BE2C (cell line): Measurements from ENCODE around the gene ZAP70.

ENCODE experiments used
- DNase-seq: peaks from one replicate; pipeline ENCODE4 v3.0.0-alpha.2; 2020
- H3K27me3 ChIP-seq: fragments of 250-450 bp; sonication (Bioruptor Pico); 2 replicates; pipeline ENCODE4 v1.5.1; 2020; ENCODE audit warnings: mild to moderate bottlenecking
- H3K36me3 ChIP-seq: fragments of 250-450 bp; sonication (Bioruptor Pico); 2 replicates; pipeline ENCODE4 v1.5.1; 2020; ENCODE audit warnings: mild to moderate bottlenecking
- H3K4me1 ChIP-seq: fragments of 250-450 bp; sonication (Bioruptor Pico); 2 replicates; pipeline ENCODE4 v1.5.1; 2020
- H3K4me3 ChIP-seq: 2 replicates; pipeline ENCODE4 v1.5.1; 2011; ENCODE audit warnings: low read depth, low read length
- H3K9me3 ChIP-seq: fragments of 250-450 bp; sonication (Bioruptor Pico); 2 replicates; pipeline ENCODE4 v1.5.1; 2020
- TF ChIP-seq, protein P1 (sequence below): IDR thresholded peaks from 2 replicates; pipeline ENCODE4 v1.5.1; 2012; ENCODE audit warnings: mild to moderate bottlenecking, low read depth, low read length

The ZAP70 gene

DNA sequence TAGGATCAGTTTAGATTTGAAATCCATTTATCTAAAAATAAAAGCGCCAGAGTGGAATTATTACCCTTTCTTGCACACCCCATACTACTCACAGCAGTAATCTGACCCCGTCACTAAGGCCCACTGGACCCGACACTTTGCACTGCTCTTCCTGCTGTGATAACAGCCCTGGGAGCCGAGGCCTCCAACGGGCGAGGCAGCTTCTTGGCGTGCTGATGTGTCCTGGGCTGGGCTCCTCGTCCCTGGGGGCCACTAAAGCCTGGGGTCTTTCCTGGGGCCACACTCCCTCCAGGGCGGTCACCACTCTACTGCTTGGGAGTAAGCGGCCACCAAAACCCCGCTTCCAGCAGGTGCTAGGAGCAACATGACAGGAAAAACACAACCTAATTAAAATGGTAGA, 61.7 kb downstream of the ZAP70 start:
- no peaks in the 10 kb centered on the region for H3K36me3 ChIP-seq
- DNase-seq = no peak
- H3K27me3 ChIP-seq = no peaks in the 10 kb centered on the region
- no peak overlapping the region for H3K4me3 ChIP-seq
- H3K9me3 ChIP-seq = no peaks in the 10 kb centered on the region
- TF ChIP-seq, protein P1, sequence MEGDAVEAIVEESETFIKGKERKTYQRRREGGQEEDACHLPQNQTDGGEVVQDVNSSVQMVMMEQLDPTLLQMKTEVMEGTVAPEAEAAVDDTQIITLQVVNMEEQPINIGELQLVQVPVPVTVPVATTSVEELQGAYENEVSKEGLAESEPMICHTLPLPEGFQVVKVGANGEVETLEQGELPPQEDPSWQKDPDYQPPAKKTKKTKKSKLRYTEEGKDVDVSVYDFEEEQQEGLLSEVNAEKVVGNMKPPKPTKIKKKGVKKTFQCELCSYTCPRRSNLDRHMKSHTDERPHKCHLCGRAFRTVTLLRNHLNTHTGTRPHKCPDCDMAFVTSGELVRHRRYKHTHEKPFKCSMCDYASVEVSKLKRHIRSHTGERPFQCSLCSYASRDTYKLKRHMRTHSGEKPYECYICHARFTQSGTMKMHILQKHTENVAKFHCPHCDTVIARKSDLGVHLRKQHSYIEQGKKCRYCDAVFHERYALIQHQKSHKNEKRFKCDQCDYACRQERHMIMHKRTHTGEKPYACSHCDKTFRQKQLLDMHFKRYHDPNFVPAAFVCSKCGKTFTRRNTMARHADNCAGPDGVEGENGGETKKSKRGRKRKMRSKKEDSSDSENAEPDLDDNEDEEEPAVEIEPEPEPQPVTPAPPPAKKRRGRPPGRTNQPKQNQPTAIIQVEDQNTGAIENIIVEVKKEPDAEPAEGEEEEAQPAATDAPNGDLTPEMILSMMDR = no peak
- no peaks in the 10 kb centered on the region for H3K4me1 ChIP-seq

DNA sequence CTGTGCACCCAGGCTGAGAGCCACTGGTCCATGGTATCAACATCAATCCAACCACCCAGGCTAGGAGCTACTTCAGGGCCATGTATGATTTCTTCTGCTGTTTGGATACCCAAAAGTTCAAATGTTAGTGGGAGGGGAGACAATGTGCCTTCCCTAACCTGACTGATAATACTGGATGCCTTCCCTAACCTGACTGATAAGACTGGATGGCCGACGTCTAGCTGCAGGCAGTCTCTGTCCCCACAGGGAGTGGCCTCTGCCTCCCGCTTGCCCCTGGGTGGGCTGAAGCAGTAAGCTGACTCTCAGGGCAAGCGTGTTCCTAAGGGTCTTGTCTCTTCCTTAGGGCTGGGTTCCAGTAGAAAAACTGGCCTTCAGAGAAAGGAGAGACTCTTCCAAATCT, 65.8 kb downstream of the ZAP70 start:
- DNase-seq = no peak

DNA sequence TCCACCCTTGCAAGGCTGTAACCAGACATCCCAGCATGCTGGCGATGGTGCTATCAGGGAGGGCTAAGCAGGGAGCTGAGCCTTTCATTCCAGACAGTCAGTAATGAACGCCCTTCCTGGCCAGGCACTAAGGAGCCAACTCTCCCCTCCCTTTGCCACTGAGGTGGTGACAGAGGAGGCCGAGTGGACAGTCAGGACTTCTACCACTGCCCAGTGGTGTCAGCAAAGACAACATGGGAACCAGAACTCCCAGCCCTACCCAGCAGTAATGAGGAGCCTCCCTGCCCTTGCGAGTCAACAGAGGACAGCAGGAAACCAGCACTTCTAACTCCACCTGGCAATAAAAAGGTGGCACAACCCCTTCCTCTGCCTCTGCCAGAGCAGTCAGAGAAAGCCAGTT, 68.6 kb downstream of the ZAP70 start:
- no peaks in the 10 kb centered on the region for H3K9me3 ChIP-seq
- H3K27me3 ChIP-seq = no peaks in the 10 kb centered on the region
- H3K4me3 ChIP-seq = no peak overlapping the region
- H3K4me1 ChIP-seq = no peaks in the 10 kb centered on the region
- TF ChIP-seq, protein P1 = no peak
- H3K36me3 ChIP-seq = no peaks in the 10 kb centered on the region
- no peak for DNase-seq

More for the DNA sequence above, 65.8 kb downstream of the ZAP70 start:
- Histone ChIP-seq H3K27me3 (no peaks in the 10 kb centered on the region), H3K4me3 (no peak overlapping the region), H3K36me3 (no peaks in the 10 kb centered on the region), H3K9me3 (no peaks in the 10 kb centered on the region), H3K4me1 (no peaks in the 10 kb centered on the region)
- TF ChIP-seq, protein P1 = no peak

DNA sequence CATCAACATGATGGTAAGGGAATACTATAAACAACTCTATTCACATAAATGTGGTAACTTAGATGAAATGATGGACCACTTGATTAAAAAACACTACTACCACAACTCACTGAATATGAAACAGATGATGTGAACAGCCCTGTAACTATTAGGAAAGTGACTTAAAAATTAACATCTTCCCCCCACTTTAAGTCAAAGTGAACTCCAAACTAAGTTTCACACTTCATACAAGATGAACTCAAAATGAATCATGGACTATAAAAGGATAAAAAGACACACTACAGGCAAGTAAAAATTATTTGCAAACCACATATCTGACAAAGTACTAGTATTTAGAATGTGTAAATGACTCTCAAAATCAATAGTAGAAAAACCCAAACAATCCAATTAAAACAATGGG, 71.6 kb downstream of the ZAP70 start:
- Histone ChIP-seq H3K4me1 (no peaks in the 10 kb centered on the region), H3K4me3 (no peak overlapping the region), H3K36me3 (no peaks in the 10 kb centered on the region), H3K27me3 (no peaks in the 10 kb centered on the region), H3K9me3 (no peaks in the 10 kb centered on the region)
- TF ChIP-seq, protein P1 = no peak
- no peak for DNase-seq

DNA sequence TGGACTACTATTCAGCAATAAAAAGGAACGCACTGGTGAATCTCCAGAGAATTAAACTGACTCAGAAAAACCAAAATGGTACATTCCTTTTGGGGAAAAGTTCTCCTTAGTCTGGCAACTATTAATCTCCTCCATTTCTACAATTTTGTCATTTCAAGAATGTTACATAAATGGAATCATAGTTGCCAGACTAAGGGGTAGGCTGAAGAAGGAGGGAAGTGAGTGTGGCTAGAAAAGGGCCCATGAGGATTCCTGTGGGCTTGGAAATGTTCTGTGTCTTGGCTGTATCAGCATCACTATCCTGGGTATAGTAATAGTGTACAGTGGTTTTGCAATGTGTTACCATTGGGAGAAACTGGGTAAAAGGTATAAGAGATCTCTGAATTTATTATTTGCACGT, 72.4 kb downstream of the ZAP70 start:
- Histone ChIP-seq H3K9me3 (no peaks in the 10 kb centered on the region), H3K4me1 (no peaks in the 10 kb centered on the region), H3K4me3 (no peak overlapping the region), H3K27me3 (no peaks in the 10 kb centered on the region), H3K36me3 (no peaks in the 10 kb centered on the region)
- no peak for DNase-seq
- TF ChIP-seq, protein P1 = no peak

DNA sequence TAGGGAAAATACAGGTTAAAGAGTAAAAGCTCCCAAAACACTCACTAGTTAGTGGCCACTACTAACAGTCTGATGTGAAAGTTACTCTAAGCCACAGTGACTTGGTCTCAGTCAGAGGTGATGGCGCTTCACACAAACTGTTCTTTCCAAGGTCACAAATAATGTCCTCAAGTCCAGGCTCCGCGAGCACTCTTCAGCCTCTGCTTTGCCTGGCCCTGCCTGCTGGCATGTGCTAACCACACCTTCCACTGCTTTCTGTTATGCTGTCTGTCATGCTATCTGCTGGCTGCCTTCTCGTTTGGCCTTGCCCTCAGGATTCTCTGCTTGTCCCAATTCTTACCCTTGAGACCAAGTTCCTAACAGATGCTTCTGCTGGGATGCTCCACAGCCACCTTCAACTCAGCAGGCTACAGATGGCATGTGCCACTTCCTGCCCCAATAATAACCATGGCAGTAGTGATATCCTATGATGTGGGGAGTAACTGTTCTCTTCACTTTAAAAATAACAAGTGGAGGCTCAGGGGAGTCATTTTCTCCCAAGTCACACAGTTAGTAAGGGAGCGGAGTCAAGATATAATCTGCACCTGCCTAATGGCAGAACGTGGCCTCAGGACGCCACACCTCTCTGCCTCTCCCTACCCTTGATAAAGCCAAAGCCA, 75.7 kb downstream of the ZAP70 start:
- H3K27me3 ChIP-seq = no peaks in the 10 kb centered on the region
- no peaks in the 10 kb centered on the region for H3K9me3 ChIP-seq
- TF ChIP-seq, protein P1 = no peak
- no peak for DNase-seq
- H3K36me3 ChIP-seq = no peaks in the 10 kb centered on the region
- no peak overlapping the region for H3K4me3 ChIP-seq
- H3K4me1 ChIP-seq = no peaks in the 10 kb centered on the region
